Coronary artery (tissue), 2 donors: ENCODE measurements around the gene CARMIL1.
"Not testable (repeated sequence)": the region's sequence is repeated elsewhere in the genome, so short reads cannot be mapped to it uniquely, and the experiment has no call there.

ENCODE experiments used
- DNase-seq: peaks from one replicate; pipeline ENCODE4 v3.0.0-alpha.2; 2017; ENCODE audit warnings: low spot score
- H3K27ac ChIP-seq, 2 donors: fragments of 200-600 bp; sonication (generic); one replicate each; pipeline ENCODE4 v1.5.1; 2016 to 2019
- H3K4me3 ChIP-seq: fragments of 200-600 bp; sonication (generic); 2 replicates; pipeline ENCODE4 v1.5.1; 2016; ENCODE audit warnings: mild to moderate bottlenecking, moderate library complexity
- TF ChIP-seq, protein P1 (sequence below): fragments of 200-600 bp; sonication (generic); IDR thresholded peaks from one replicate; pipeline ENCODE4 v1.5.1; 2019; ENCODE audit warnings: antibody characterized with exemption

CARMIL1 gene

GRCh38 chr6:25579902-25580495 is 300.8 kb downstream of the CARMIL1 start:
- DNase-seq = no peak
- Histone ChIP-seq H3K27ac (no peak overlapping the region), H3K4me3 (no peak overlapping the region)
- TF ChIP-seq, protein P1, sequence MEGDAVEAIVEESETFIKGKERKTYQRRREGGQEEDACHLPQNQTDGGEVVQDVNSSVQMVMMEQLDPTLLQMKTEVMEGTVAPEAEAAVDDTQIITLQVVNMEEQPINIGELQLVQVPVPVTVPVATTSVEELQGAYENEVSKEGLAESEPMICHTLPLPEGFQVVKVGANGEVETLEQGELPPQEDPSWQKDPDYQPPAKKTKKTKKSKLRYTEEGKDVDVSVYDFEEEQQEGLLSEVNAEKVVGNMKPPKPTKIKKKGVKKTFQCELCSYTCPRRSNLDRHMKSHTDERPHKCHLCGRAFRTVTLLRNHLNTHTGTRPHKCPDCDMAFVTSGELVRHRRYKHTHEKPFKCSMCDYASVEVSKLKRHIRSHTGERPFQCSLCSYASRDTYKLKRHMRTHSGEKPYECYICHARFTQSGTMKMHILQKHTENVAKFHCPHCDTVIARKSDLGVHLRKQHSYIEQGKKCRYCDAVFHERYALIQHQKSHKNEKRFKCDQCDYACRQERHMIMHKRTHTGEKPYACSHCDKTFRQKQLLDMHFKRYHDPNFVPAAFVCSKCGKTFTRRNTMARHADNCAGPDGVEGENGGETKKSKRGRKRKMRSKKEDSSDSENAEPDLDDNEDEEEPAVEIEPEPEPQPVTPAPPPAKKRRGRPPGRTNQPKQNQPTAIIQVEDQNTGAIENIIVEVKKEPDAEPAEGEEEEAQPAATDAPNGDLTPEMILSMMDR = no peak

DNA sequence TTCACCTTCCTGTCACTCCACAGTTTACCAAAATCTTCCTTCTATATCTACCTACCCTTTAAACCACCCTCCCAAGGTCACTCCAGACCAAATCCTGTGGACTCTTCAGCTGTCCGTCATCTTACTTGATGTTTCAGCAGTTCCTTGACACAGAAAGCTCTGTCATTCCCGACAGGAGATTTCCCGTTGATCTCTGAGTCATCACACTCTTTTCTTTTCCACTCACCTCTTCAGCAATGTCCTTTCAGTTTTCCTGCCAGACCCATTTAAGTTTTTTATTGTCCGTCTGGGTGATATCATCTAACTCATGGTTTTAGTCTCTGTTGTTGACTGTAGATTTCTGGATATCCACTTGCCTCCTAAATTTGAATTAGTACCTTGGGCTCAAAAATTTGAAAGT is 302.9 kb downstream of the CARMIL1 start:
- TF ChIP-seq, protein P1 = no peak
- DNase-seq = no peak
- Histone ChIP-seq H3K27ac (no peak overlapping the region), H3K4me3 (no peak overlapping the region)

GRCh38 chr6:25583099-25583498 is 303.9 kb downstream of the CARMIL1 start:
- no peak overlapping the region for H3K4me3 ChIP-seq
- TF ChIP-seq, protein P1 = no peak
- H3K27ac ChIP-seq = no peak overlapping the region
- no peak for DNase-seq

- Histone ChIP-seq H3K4me3 (no peak overlapping the region), H3K27ac (no peak overlapping the region)
- DNase-seq = no peak
- TF ChIP-seq, protein P1 = no peak
These were observed 304.7 kb downstream of the CARMIL1 start for GRCh38 chr6:25583906-25584305.

- H3K27ac ChIP-seq = no peak overlapping the region
- no peak for DNase-seq
- H3K4me3 ChIP-seq = no peak overlapping the region
- TF ChIP-seq, protein P1 = no peak
These were observed 306.1 kb downstream of the CARMIL1 start for GRCh38 chr6:25585225-25585624.

GRCh38 chr6:25586119-25586518 is 306.9 kb downstream of the CARMIL1 start:
- not testable (repeated sequence) for DNase-seq, H3K4me3 ChIP-seq, H3K27ac ChIP-seq

DNA sequence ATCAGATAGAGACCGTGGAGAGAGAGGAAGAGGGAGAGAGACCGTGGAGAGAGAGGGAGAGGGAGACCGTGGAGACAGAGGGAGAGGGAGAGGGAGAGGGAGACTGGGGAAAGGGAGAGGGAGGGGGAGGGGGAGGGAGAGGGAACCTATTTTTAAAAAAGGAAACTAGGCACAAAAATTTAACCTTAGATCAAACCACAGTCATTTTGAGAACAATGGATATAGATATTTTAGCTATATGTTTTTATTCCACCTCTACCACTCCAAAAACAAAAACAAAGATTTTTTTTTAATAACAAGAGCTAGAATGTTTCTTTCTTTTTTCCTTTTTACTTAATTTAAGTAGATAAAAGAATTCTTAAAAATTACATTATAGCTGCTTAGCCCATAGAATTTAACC is 307.8 kb downstream of the CARMIL1 start:
- no peak for DNase-seq
- Histone ChIP-seq H3K4me3 (no peak overlapping the region), H3K27ac (no peak overlapping the region)
- TF ChIP-seq, protein P1 = no peak
